Common myeloid progenitor, CD34-positive (primary cell): ENCODE measurements around the gene DGKB.

Experiments
- CTCF ChIA-PET: fragments of 350-600 bp; sonication (Branson Sonifier 250); formaldehyde crosslinking; loops from one replicate; lab custom pipeline; 2021; ENCODE audit warnings: antibody characterized with exemption; lab: Charles Lee
- POLR2A ChIA-PET: fragments of 350-600 bp; sonication (Branson Sonifier 250); formaldehyde crosslinking; loops from one replicate; lab custom pipeline; 2021; ENCODE audit warnings: antibody characterized with exemption; lab: Charles Lee
- DNase-seq, 3 donors: peaks; one replicate each; pipeline versions ENCODE4 v3.0.0 to v3.0.0-alpha.2; 2013
- H3K27ac ChIP-seq, 2 experiments: 1 replicate in 1 of 2; 2 replicates in 1 of 2; pipeline ENCODE4 v1.7.0; 2013; ENCODE audit warnings: inconsistent platforms in 2 of 2, low read length in 2 of 2, mild to moderate bottlenecking in 2 of 2, low read depth in 1 of 2, moderate library complexity in 1 of 2; ENCODE audit not compliant: severe bottlenecking in 2 of 2, insufficient read depth in 1 of 2, poor library complexity in 1 of 2
- H3K27me3 ChIP-seq, 5 experiments: replicated peaks in 2 of 5; 1 replicate in 3 of 5; 2 replicates in 2 of 5; pipeline versions ENCODE4 v1.6.1 to v1.7.0; 2013; ENCODE audit warnings: low read length in 4 of 5, mild to moderate bottlenecking in 2 of 5, moderate library complexity in 2 of 5, inconsistent platforms in 1 of 5; ENCODE audit not compliant: insufficient read depth in 5 of 5, control insufficient read depth in 4 of 5
- H3K36me3 ChIP-seq, 4 experiments: 1 replicate in 2 of 4; 2 replicates in 2 of 4; pipeline versions ENCODE4 v1.6.1 to v1.7.0; 2013; ENCODE audit warnings: low read length in 3 of 4, control low read depth in 1 of 4, mild to moderate bottlenecking in 1 of 4; ENCODE audit not compliant: control insufficient read depth in 4 of 4, insufficient read depth in 4 of 4
- H3K4me1 ChIP-seq, 4 experiments: 1 replicate in 3 of 4; 2 replicates in 1 of 4; pipeline versions ENCODE4 v1.6.1 to v1.7.1; 2013; ENCODE audit warnings: low read length in 3 of 4, mild to moderate bottlenecking in 3 of 4, control low read depth in 1 of 4, inconsistent platforms in 1 of 4, moderate library complexity in 1 of 4; ENCODE audit not compliant: control insufficient read depth in 4 of 4, insufficient read depth in 4 of 4; ENCODE audit errors: control extremely low read depth in 1 of 4
- H3K4me3 ChIP-seq, 7 experiments: 1 replicate in 4 of 7; 2 replicates in 3 of 7; pipeline versions ENCODE4 v1.5.1 to v1.7.0; 2013; ENCODE audit warnings: mild to moderate bottlenecking in 7 of 7, low read length in 6 of 7, moderate library complexity in 6 of 7, inconsistent platforms in 2 of 7, low read depth in 2 of 7, control low read depth in 1 of 7; ENCODE audit not compliant: insufficient read depth in 4 of 7, control insufficient read depth in 1 of 7; ENCODE audit errors: extremely low read depth in 1 of 7
- H3K9me3 ChIP-seq, 5 experiments: 1 replicate in 4 of 5; 2 replicates in 1 of 5; pipeline versions ENCODE4 v1.6.1 to v1.7.1; 2013; ENCODE audit warnings: low read length in 4 of 5, mild to moderate bottlenecking in 2 of 5, inconsistent platforms in 1 of 5, low read depth in 1 of 5, moderate library complexity in 1 of 5; ENCODE audit not compliant: control insufficient read depth in 4 of 5, insufficient read depth in 2 of 5; ENCODE audit errors: control extremely low read depth in 1 of 5
- WGBS: methylation state at CpG from one replicate; pipeline ENCODE4 v1.1.5; 2013; ENCODE audit not compliant: insufficient coverage; 5-methylcytosine and 5-hydroxymethylcytosine counted together

DGKB gene

DNA sequence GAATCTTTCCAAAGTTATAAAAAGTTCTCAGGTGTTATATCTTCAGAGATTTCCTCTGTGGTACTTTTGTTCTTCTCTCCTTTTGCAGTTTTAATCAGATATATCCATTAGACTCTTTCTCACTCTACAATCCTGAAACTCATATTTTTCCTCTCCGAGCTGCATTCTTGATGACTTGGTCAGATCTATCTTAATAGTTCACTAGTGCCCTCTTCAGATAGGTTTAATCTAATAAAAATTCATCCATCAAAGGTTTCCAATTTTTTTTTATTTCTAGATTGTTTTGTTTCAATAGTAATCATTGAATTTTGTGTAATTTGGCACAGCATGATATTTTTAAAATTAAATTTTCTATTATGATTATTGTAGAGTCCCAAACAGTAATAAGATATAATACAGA is 21.8 kb upstream of the DGKB start:
- no peaks in the 10 kb centered on the region for H3K27me3 ChIP-seq
- no peaks in the 10 kb centered on the region for H3K36me3 ChIP-seq
- H3K4me1 ChIP-seq = no peaks in the 10 kb centered on the region
- ChIA-PET POLR2A (interaction anchor here (0.7 kb wide), 1 partner anchor 20 kb away, joined by 5 read pairs; no protein-coding TSS in a partner anchor), CTCF (no interaction called here)
- no CpG with 5 or more reads among the region's 1 CpG for WGBS
- H3K9me3 ChIP-seq = no peaks in the 10 kb centered on the region
- H3K27ac ChIP-seq = no peak overlapping the region
- no peak overlapping the region for H3K4me3 ChIP-seq
- no peak for DNase-seq

DNA sequence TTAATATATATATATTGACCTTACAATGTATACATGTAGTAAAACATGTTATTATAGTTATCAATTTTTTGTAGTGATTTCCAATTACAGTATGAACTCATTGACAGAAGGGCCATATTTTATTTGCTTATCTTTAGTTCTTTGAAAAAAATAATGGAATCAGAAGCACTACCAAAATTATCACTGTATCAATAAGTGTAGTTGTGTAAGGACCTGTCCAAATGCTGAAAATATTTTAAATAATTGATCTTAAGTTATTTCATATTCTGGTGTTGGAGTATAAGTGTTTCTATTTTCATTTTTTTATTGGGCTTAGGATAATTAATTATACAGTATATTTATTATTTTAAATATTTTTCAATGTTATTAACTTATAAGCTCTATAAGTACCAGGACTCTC is 8.5 kb upstream of the DGKB start:
- no peak overlapping the region for H3K27ac ChIP-seq
- CTCF ChIA-PET = no interaction called here
- DNase-seq = no peak
- no peaks in the 10 kb centered on the region for H3K4me1 ChIP-seq
- no peaks in the 10 kb centered on the region for H3K27me3 ChIP-seq
- no peaks in the 10 kb centered on the region for H3K36me3 ChIP-seq
- H3K9me3 ChIP-seq = peaks cover 0 to 1% (median 0%) of the 10 kb centered on the region in 5 experiments
- H3K4me3 ChIP-seq = no peak overlapping the region
- POLR2A ChIA-PET = no interaction called here

DNA sequence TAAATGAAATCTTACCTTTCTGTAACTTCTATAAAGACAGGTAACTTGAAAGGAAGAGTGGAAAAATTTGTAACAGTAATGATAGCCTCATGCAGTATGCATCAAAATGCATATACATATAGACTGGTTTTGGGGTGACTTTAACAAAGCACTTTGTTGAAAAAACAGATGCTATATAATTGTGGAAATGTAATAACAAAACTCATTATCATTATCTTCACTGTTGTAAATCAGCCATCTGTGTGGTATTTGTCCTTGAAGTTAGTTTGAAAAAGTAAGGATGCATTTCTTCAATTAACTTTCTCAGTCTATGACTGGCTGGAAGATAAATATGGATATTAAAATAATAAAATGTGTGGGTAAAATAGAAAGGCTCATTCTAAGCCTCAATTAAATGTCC is 6.1 kb upstream of the DGKB start:
- H3K27me3 ChIP-seq = peaks cover 0 to 2% (median 0%) of the 10 kb centered on the region in 5 experiments
- H3K9me3 ChIP-seq = no peaks in the 10 kb centered on the region
- no peak overlapping the region for H3K27ac ChIP-seq
- H3K36me3 ChIP-seq = no peaks in the 10 kb centered on the region
- CTCF ChIA-PET = no interaction called here
- H3K4me3 ChIP-seq = no peak overlapping the region
- POLR2A ChIA-PET = no interaction called here
- no peak for DNase-seq
- no peaks in the 10 kb centered on the region for H3K4me1 ChIP-seq

DNA sequence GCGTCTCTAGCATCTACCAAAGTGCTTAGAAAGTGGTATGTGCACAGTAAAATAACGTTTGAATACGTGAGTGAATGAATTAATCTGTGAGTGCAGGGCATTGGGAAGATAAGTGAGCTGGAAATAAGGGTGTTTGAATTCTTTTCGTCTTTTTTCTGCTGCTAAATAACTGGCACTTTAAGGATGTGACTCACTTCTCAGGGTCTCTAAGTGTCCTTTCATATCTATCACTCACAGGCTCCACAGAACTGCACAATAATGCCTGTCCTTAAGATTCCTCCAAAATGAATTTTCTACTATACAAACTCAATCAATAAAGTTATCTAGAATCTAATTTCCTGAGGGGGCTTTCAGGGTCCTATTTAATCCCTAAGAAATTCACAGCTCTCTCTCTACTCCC is 3.2 kb upstream of the DGKB start:
- no peaks in the 10 kb centered on the region for H3K4me1 ChIP-seq
- no peaks in the 10 kb centered on the region for H3K36me3 ChIP-seq
- no peak overlapping the region for H3K27ac ChIP-seq
- ChIA-PET POLR2A (no interaction called here), CTCF (no interaction called here)
- peaks cover 7 to 18% (median 10%) of the 10 kb centered on the region in 5 experiments for H3K27me3 ChIP-seq
- 65% methylated on average over 3 of the region's 4 CpGs for WGBS
- no peak overlapping the region for H3K4me3 ChIP-seq
- no peaks in the 10 kb centered on the region for H3K9me3 ChIP-seq
- no peak for DNase-seq

DNA sequence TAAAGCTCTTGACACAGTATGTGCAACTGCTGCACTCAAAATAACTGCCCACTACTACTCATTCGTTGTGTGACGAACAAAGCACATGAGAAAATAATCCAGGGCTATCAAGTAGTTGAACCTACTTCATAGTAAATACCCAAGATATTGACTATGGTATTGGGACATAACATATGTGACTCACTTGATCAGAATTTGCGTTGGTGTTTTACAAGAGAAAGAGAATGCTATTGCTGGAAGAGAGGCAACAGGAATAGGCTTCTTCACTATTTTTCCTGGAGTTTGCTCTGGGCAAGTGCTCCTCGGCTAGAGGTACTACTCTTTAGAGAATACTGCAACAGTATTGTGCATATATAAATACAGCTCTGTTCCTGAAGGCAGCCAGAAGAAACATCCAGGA is 2.5 kb downstream of the DGKB start:
- ChIA-PET POLR2A (no interaction called here), CTCF (no interaction called here)
- DNase-seq = no peak
- no peaks in the 10 kb centered on the region for H3K36me3 ChIP-seq
- no peaks in the 10 kb centered on the region for H3K9me3 ChIP-seq
- H3K27ac ChIP-seq = no peak overlapping the region
- 83% methylated on average over 1 of the region's 4 CpGs for WGBS
- H3K4me3 ChIP-seq = no peak overlapping the region
- H3K4me1 ChIP-seq = no peaks in the 10 kb centered on the region
- H3K27me3 ChIP-seq = peaks cover 7 to 18% (median 10%) of the 10 kb centered on the region in 5 experiments

DNA sequence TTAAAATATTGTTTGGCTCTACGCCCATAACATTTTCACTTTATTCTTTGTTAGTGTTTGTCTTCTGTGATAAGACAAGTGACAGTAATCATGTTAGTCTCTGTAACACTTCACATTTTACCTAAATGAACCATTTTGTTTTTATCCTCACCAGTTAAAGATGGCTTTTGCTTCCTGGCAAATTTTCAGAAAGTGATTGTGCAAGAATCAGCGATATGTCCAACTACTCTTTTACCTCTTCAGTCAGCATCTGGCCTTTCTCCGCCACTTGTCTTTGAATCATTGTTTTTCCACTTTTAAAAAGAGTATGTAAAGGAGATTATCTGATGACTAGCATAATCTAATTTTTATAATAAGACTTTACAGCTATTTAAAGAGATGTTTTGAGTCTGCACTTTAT is 3.5 kb downstream of the DGKB start:
- POLR2A ChIA-PET = no interaction called here
- H3K9me3 ChIP-seq = no peaks in the 10 kb centered on the region
- no CpG with 5 or more reads among the region's 3 CpGs for WGBS
- no peak overlapping the region for H3K27ac ChIP-seq
- H3K36me3 ChIP-seq = no peaks in the 10 kb centered on the region
- no peak overlapping the region for H3K4me3 ChIP-seq
- CTCF ChIA-PET = no interaction called here
- peaks cover 7 to 17% (median 10%) of the 10 kb centered on the region in 5 experiments for H3K27me3 ChIP-seq
- H3K4me1 ChIP-seq = no peaks in the 10 kb centered on the region
- no peak for DNase-seq

DNA sequence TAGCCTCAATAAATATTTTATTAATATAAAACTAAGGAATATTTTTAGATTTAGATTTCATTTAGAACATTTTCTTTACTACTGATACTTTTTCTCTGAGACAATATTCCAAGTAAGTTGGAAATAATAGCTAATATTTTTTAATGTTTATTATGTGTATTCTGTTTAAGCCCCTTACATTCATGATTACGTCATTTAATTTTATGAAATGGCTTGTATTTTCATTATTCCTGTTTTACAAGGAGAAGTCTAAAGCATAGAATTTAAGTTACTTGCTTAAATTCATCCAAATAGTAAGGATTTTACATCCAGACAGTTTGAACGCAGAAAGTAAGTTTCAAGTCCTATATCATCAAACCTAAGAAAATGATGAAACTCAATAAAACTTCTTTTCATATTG is 6.1 kb downstream of the DGKB start:
- no CpG with 5 or more reads among the region's 2 CpGs for WGBS
- ChIA-PET POLR2A (no interaction called here), CTCF (no interaction called here)

More for the DNA sequence above, 6.1 kb downstream of the DGKB start:
- H3K4me3 ChIP-seq = no peak overlapping the region
- no peaks in the 10 kb centered on the region for H3K36me3 ChIP-seq
- no peak for DNase-seq
- H3K27ac ChIP-seq = no peak overlapping the region
- H3K27me3 ChIP-seq = no peaks in the 10 kb centered on the region
- H3K9me3 ChIP-seq = no peaks in the 10 kb centered on the region
- no peaks in the 10 kb centered on the region for H3K4me1 ChIP-seq
